Endodermal cell (in vitro differentiated cells): ENCODE results near the gene CENPX. TPM values are rescaled to one million over a fixed set of nuclear protein-coding genes. Genes with fewer than 3 reads are reported as not detected.

Experiments
- DNase-seq: peaks from one replicate; pipeline ENCODE4 v3.0.0-alpha.2; 2017
- H3K27ac ChIP-seq: 2 replicates; pipeline ENCODE4 v1.5.1; 2013; ENCODE audit warnings: mild to moderate bottlenecking, low read depth, low read length, moderate library complexity
- H3K27me3 ChIP-seq: 2 replicates; pipeline ENCODE4 v1.6.1; 2013; ENCODE audit warnings: mild to moderate bottlenecking, low read length, moderate library complexity; ENCODE audit not compliant: insufficient read depth, control insufficient read depth, poor library complexity, severe bottlenecking
- H3K36me3 ChIP-seq: 2 replicates; pipeline ENCODE4 v1.7.0; 2013; ENCODE audit warnings: mild to moderate bottlenecking, low read length, moderate library complexity; ENCODE audit not compliant: control insufficient read depth, insufficient read depth
- H3K4me1 ChIP-seq: one replicate; pipeline ENCODE4 v1.7.0; 2013; ENCODE audit warnings: low read length; ENCODE audit not compliant: control insufficient read depth, insufficient read depth
- H3K4me3 ChIP-seq: 2 replicates; pipeline ENCODE4 v1.5.1; 2013; ENCODE audit warnings: mild to moderate bottlenecking, low read length, moderate library complexity
- H3K9ac ChIP-seq: 2 replicates; pipeline ENCODE4 v1.6.1; 2013; ENCODE audit warnings: mild to moderate bottlenecking, low read length, moderate library complexity; ENCODE audit not compliant: poor library complexity, severe bottlenecking; ENCODE audit errors: extremely low read depth
- H3K9me3 ChIP-seq: 2 replicates; pipeline ENCODE4 v1.6.1; 2013; ENCODE audit warnings: mild to moderate bottlenecking, low read length, moderate library complexity; ENCODE audit not compliant: control insufficient read depth
- H3K27ac Mint-ChIP-seq: 2 replicates; pipeline ENCODE4 v1.8.0; 2020; ENCODE audit warnings: mixed read lengths
- H3K27me3 Mint-ChIP-seq: 2 replicates; pipeline ENCODE4 v1.8.0; 2021; ENCODE audit warnings: mild to moderate bottlenecking, mixed read lengths; ENCODE audit not compliant: insufficient read depth
- H3K36me3 Mint-ChIP-seq: 2 replicates; pipeline ENCODE4 v1.8.0; 2020; ENCODE audit warnings: low read depth, mixed read lengths
- H3K4me1 Mint-ChIP-seq: 2 replicates; pipeline ENCODE4 v1.8.0; 2020; ENCODE audit warnings: mixed read lengths
- H3K4me3 Mint-ChIP-seq: 2 replicates; pipeline ENCODE4 v1.8.0; 2020; ENCODE audit warnings: mild to moderate bottlenecking, moderate library complexity, mixed read lengths
- H3K9me3 Mint-ChIP-seq: 2 replicates; pipeline ENCODE4 v1.8.0; 2020; ENCODE audit warnings: mild to moderate bottlenecking, mixed read lengths
- CTCF ChIP-seq: fragments of 200-600 bp; sonication (generic); conservative IDR thresholded peaks from 2 replicates; pipeline ENCODE4 v1.5.0; 2021; ENCODE audit warnings: antibody characterized with exemption, mild to moderate bottlenecking
- WGBS, 2 experiments: methylation state at CpG; one replicate each; pipeline versions ENCODE4 v1.1.5 to v1.1.7; 2013; ENCODE audit warnings: missing lambda C conversion rate in 2 of 2, mixed read lengths in 1 of 2; ENCODE audit not compliant: insufficient coverage in 1 of 2, insufficient read length in 1 of 2; 5-methylcytosine and 5-hydroxymethylcytosine counted together
- total RNA-seq, 2 donors: library from RNA; stranded (reverse); fragmentation: NEBNext Ultra II Directional in 1 of 2; extraction: Animal tissue kit (Norgen Biotek cat#: 25700) in 1 of 2; gene quantifications; 2 replicates in 1 of 2; 3 replicates in 1 of 2; pipeline ENCODE4 v1.2.1, GENCODE V29; 2021

Gene CENPX
- total RNA-seq, 2 donors from 2014 or later = 80.0 to 85.0 TPM

- Histone ChIP-seq H3K27me3 (no peaks in the 10 kb centered on the region), H3K4me3 (no peak overlapping the region), H3K9ac (no peak overlapping the region), H3K9me3 (no peaks in the 10 kb centered on the region), H3K36me3 (no peaks in the 10 kb centered on the region), H3K4me1 (no peaks in the 10 kb centered on the region), H3K27ac (no peak overlapping the region)
- H3K4me3 Mint-ChIP-seq = no peak overlapping the region
- H3K27ac Mint-ChIP-seq = no peak overlapping the region
- WGBS, 2 experiments = 94 to 98% methylated on average over 16 to 39 of the region's 39 CpGs
- no peak for TF ChIP-seq CTCF
- H3K27me3 Mint-ChIP-seq = no peaks in the 10 kb centered on the region
- H3K4me1 Mint-ChIP-seq = no peaks in the 10 kb centered on the region
- H3K9me3 Mint-ChIP-seq = no peaks in the 10 kb centered on the region
- no peaks in the 10 kb centered on the region for H3K36me3 Mint-ChIP-seq
- DNase-seq = no peak
Measured at GRCh38 chr17:82010575-82011525, 11.8 kb downstream of the CENPX start.

GRCh38 chr17:82009413-82009812 lies 13.3 kb downstream of the CENPX start:
- Histone ChIP-seq H3K4me1 (no peaks in the 10 kb centered on the region), H3K27me3 (no peaks in the 10 kb centered on the region), H3K4me3 (no peak overlapping the region), H3K9ac (no peak overlapping the region), H3K27ac (no peak overlapping the region), H3K9me3 (no peaks in the 10 kb centered on the region), H3K36me3 (no peaks in the 10 kb centered on the region)
- 94 to 97% methylated on average over 6 to 15 of the region's 15 CpGs for WGBS, 2 experiments
- H3K36me3 Mint-ChIP-seq = no peaks in the 10 kb centered on the region
- H3K4me1 Mint-ChIP-seq = no peaks in the 10 kb centered on the region
- H3K9me3 Mint-ChIP-seq = no peaks in the 10 kb centered on the region
- H3K27ac Mint-ChIP-seq = no peak overlapping the region
- no peak for DNase-seq
- H3K27me3 Mint-ChIP-seq = no peaks in the 10 kb centered on the region
- no peak overlapping the region for H3K4me3 Mint-ChIP-seq
- no peak for TF ChIP-seq CTCF

GRCh38 chr17:82008941-82009405 lies 13.7 kb downstream of the CENPX start:
- Histone ChIP-seq H3K9me3 (no peaks in the 10 kb centered on the region), H3K36me3 (no peaks in the 10 kb centered on the region), H3K27me3 (no peaks in the 10 kb centered on the region), H3K4me1 (no peaks in the 10 kb centered on the region), H3K27ac (no peak overlapping the region), H3K9ac (no peak overlapping the region), H3K4me3 (no peak overlapping the region)
- Mint-ChIP-seq H3K27ac (no peak overlapping the region), H3K9me3 (no peaks in the 10 kb centered on the region), H3K27me3 (no peaks in the 10 kb centered on the region), H3K4me1 (no peaks in the 10 kb centered on the region), H3K36me3 (no peaks in the 10 kb centered on the region), H3K4me3 (no peak overlapping the region)
- DNase-seq = no peak
- TF ChIP-seq CTCF = no peak
- WGBS, 2 experiments = 94 to 95% methylated on average over 18 to 28 of the region's 28 CpGs
